Parathyroid adenoma (tissue), 2 donors: Measurements from ENCODE around the gene LAMB4.
A peak's percentile ranks its signal among the peaks of the same experiment; 100 is the strongest.

ENCODE experiments used
- H2AFZ ChIP-seq: fragments of 300-600 bp; sonication (generic); one replicate; pipeline ENCODE4 v1.7.0; 2017; ENCODE audit warnings: antibody characterized with exemption, mild to moderate bottlenecking
- H3K27ac ChIP-seq: fragments of 300-600 bp; sonication (generic); one replicate; pipeline ENCODE4 v1.7.0; 2017
- H3K27me3 ChIP-seq: fragments of 300-600 bp; sonication (generic); one replicate; pipeline ENCODE4 v1.7.0; 2017; ENCODE audit warnings: low read length; ENCODE audit not compliant: control insufficient read depth, insufficient read depth
- H3K36me3 ChIP-seq: fragments of 300-600 bp; sonication (generic); one replicate; pipeline ENCODE4 v1.7.0; 2017; ENCODE audit warnings: low read length; ENCODE audit not compliant: control insufficient read depth, insufficient read depth
- H3K4me1 ChIP-seq: fragments of 300-600 bp; sonication (generic); one replicate; pipeline ENCODE4 v1.7.0; 2017; ENCODE audit warnings: control low read depth
- H3K4me2 ChIP-seq: fragments of 300-600 bp; sonication (generic); one replicate; pipeline ENCODE4 v1.7.0; 2017; ENCODE audit warnings: low read length
- H3K4me3 ChIP-seq: fragments of 300-600 bp; sonication (generic); one replicate; pipeline ENCODE4 v1.7.0; 2017; ENCODE audit warnings: low read depth, low read length
- H3K79me2 ChIP-seq: fragments of 300-600 bp; sonication (generic); one replicate; pipeline ENCODE4 v1.7.0; 2017; ENCODE audit warnings: control low read depth
- H3K9ac ChIP-seq: fragments of 300-600 bp; sonication (generic); one replicate; pipeline ENCODE4 v1.7.0; 2017; ENCODE audit warnings: mild to moderate bottlenecking
- H3K9me3 ChIP-seq: fragments of 300-600 bp; sonication (generic); one replicate; pipeline ENCODE4 v1.7.0; 2017; ENCODE audit warnings: low read length; ENCODE audit not compliant: control insufficient read depth
- CTCF ChIP-seq: fragments of 300-600 bp; sonication (generic); IDR thresholded peaks from one replicate; pipeline ENCODE4 v1.7.0; 2017; ENCODE audit warnings: antibody characterized with exemption, mild to moderate bottlenecking
- donor health status: primary hyperparathyroidism.

LAMB4 gene

GRCh38 chr7:108118959-108119358 lies 11.2 kb downstream of the LAMB4 start:
- H2AFZ ChIP-seq = no peak overlapping the region
- no peak overlapping the region for H3K4me3 ChIP-seq
- TF ChIP-seq CTCF = no peak
- H3K4me2 ChIP-seq = no peak overlapping the region
- no peaks in the 10 kb centered on the region for H3K79me2 ChIP-seq
- no peaks in the 10 kb centered on the region for H3K36me3 ChIP-seq
- H3K27me3 ChIP-seq = no peaks in the 10 kb centered on the region
- no peaks in the 10 kb centered on the region for H3K4me1 ChIP-seq
- H3K27ac ChIP-seq = no peak overlapping the region
- H3K9ac ChIP-seq = no peak overlapping the region
- H3K9me3 ChIP-seq = no peaks in the 10 kb centered on the region

- no peaks in the 10 kb centered on the region for H3K36me3 ChIP-seq
- no peak overlapping the region for H3K27ac ChIP-seq
- H3K9ac ChIP-seq = no peak overlapping the region
- no peaks in the 10 kb centered on the region for H3K9me3 ChIP-seq
- no peaks in the 10 kb centered on the region for H3K4me1 ChIP-seq
- TF ChIP-seq CTCF = peak; percentile 60
- H3K4me3 ChIP-seq = no peak overlapping the region
- no peaks in the 10 kb centered on the region for H3K27me3 ChIP-seq
- H3K79me2 ChIP-seq = no peaks in the 10 kb centered on the region
- no peak overlapping the region for H2AFZ ChIP-seq
- no peak overlapping the region for H3K4me2 ChIP-seq
Measured at GRCh38 chr7:108114117-108114841, 15.9 kb downstream of the LAMB4 start.

- Histone ChIP-seq H3K9me3 (no peaks in the 10 kb centered on the region), H3K9ac (no peak overlapping the region), H3K79me2 (no peaks in the 10 kb centered on the region), H3K4me3 (no peak overlapping the region), H3K36me3 (no peaks in the 10 kb centered on the region), H2AFZ (no peak overlapping the region), H3K4me2 (no peak overlapping the region), H3K4me1 (no peaks in the 10 kb centered on the region), H3K27me3 (no peaks in the 10 kb centered on the region), H3K27ac (no peak overlapping the region)
- TF ChIP-seq CTCF = no peak
Measured at GRCh38 chr7:108112683-108113082, 17.5 kb downstream of the LAMB4 start.

- H3K4me3 ChIP-seq = no peak overlapping the region
- no peaks in the 10 kb centered on the region for H3K36me3 ChIP-seq
- peak; percentile 33 for TF ChIP-seq CTCF
- H2AFZ ChIP-seq = no peak overlapping the region
- H3K27ac ChIP-seq = no peak overlapping the region
- no peaks in the 10 kb centered on the region for H3K79me2 ChIP-seq
- no peaks in the 10 kb centered on the region for H3K27me3 ChIP-seq
- H3K4me2 ChIP-seq = no peak overlapping the region
- no peak overlapping the region for H3K9ac ChIP-seq
- no peaks in the 10 kb centered on the region for H3K9me3 ChIP-seq
- H3K4me1 ChIP-seq = no peaks in the 10 kb centered on the region
Measured at GRCh38 chr7:108109221-108109908, 20.8 kb downstream of the LAMB4 start.
